HepG2 (cell line): Measurements from ENCODE around the gene TACC3. TPM values are rescaled to one million over a fixed set of nuclear protein-coding genes. Genes with fewer than 3 reads are reported as not detected.

Experiments
- AGO2 ChIP-seq: fragments of 200-400 bp; formaldehyde crosslinking; optimal IDR thresholded peaks from 2 replicates; pipeline ENCODE3; 2017; ENCODE audit warnings: mild to moderate bottlenecking, low read depth, low read length, moderate library complexity
- GATAD2A ChIP-seq: IDR thresholded peaks from 2 replicates; pipeline ENCODE4 v1.6.1; 2016
- GTF2F1 ChIP-seq: fragments of 150-350 bp; IDR thresholded peaks from 2 replicates; pipeline ENCODE4 v1.6.1; 2014; ENCODE audit warnings: low read length
- HES4 ChIP-seq: sonication (generic); formaldehyde crosslinking; IDR thresholded peaks from 2 replicates; pipeline ENCODE4 v1.9.0; 2021; ENCODE audit warnings: mild to moderate bottlenecking, missing genetic modification reagents, borderline replicate concordance
- JUN ChIP-seq: sonication (generic); formaldehyde crosslinking; IDR thresholded peaks from 2 replicates; pipeline ENCODE4 v1.4.0; 2020; ENCODE audit warnings: mild to moderate bottlenecking, missing genetic modification reagents
- NFE2 ChIP-seq: sonication (generic); formaldehyde crosslinking; IDR thresholded peaks from 2 replicates; pipeline ENCODE4 v1.4.0; 2020; ENCODE audit warnings: missing genetic modification reagents
- SAP130 ChIP-seq: IDR thresholded peaks from 2 replicates; pipeline ENCODE4 v1.6.1; 2016; ENCODE audit warnings: low read depth
- TBX3 ChIP-seq: fragments of 450-650 bp; IDR thresholded peaks from 2 replicates; pipeline ENCODE4 v1.6.1; 2017; ENCODE audit warnings: antibody characterized with exemption, mild to moderate bottlenecking, inconsistent platforms, borderline replicate concordance
- ZFP41 ChIP-seq: sonication (generic); formaldehyde crosslinking; IDR thresholded peaks from 2 replicates; pipeline ENCODE4 v1.4.0; 2020; ENCODE audit warnings: mild to moderate bottlenecking, missing genetic modification reagents, borderline replicate concordance
- ZMYM2 ChIP-seq: sonication (generic); formaldehyde crosslinking; IDR thresholded peaks from 2 replicates; pipeline ENCODE4 v1.8.0; 2022; ENCODE audit warnings: mild to moderate bottlenecking, missing genetic modification reagents
- ZNF274 ChIP-seq: sonication (generic); formaldehyde crosslinking; IDR thresholded peaks from 2 replicates; pipeline ENCODE4 v1.5.1; 2020; ENCODE audit warnings: mild to moderate bottlenecking, missing genetic modification reagents
- ZNF350 ChIP-seq: sonication (generic); formaldehyde crosslinking; IDR thresholded peaks from 2 replicates; pipeline ENCODE4 v1.4.0; 2020; ENCODE audit warnings: mild to moderate bottlenecking, low read depth, missing genetic modification reagents, borderline replicate concordance
- ZNF569 ChIP-seq: sonication (generic); formaldehyde crosslinking; IDR thresholded peaks from 2 replicates; pipeline ENCODE4 v1.5.0; 2020; ENCODE audit warnings: mild to moderate bottlenecking, missing genetic modification reagents, moderate library complexity, borderline replicate concordance
- ZNF570 ChIP-seq: sonication (generic); formaldehyde crosslinking; IDR thresholded peaks from 2 replicates; pipeline ENCODE4 v1.4.0; 2020; ENCODE audit warnings: mild to moderate bottlenecking, missing genetic modification reagents, borderline replicate concordance
- ZNF781 ChIP-seq: sonication (generic); formaldehyde crosslinking; IDR thresholded peaks from 2 replicates; pipeline ENCODE4 v1.5.1; 2020; ENCODE audit warnings: borderline replicate concordance, mild to moderate bottlenecking, missing genetic modification reagents; ENCODE audit errors: not compliant biosample characterization
- ZSCAN22 ChIP-seq: sonication (generic); formaldehyde crosslinking; IDR thresholded peaks from 2 replicates; pipeline ENCODE4 v1.4.0; 2020; ENCODE audit warnings: mild to moderate bottlenecking, missing genetic modification reagents
- polyA plus RNA-seq, 8 experiments: library from polyadenylated mRNA; depleted of rRNA in 3 of 8; stranded (reverse) in 7 of 8; unstranded in 1 of 8; fragments of >200 nt; fragmentation: Illumina TruSeq in 4 of 8; extraction: Trizol in 4 of 8; gene quantifications; 2 replicates each; pipeline versions ENCODE4 v1.2.1 to v1.2.3, GENCODE V29; 2011 to 2016; ENCODE audit warnings: low read depth in 4 of 8, missing spikeins in 1 of 8, mixed read lengths in 1 of 8; ENCODE audit not compliant: insufficient read depth in 1 of 8
- total RNA-seq, 5 experiments: library from RNA; depleted of rRNA; stranded (reverse); fragments of >200 nt; fragmentation: Illumina TruSeq; extraction: Trizol; gene quantifications; 2 replicates each; pipeline ENCODE4 v1.2.3, GENCODE V29; 2016; ENCODE audit warnings: low read depth in 1 of 5
- TF ChIP-seq, protein P1 (sequence below): sonication (generic); formaldehyde crosslinking; IDR thresholded peaks from 2 replicates; pipeline ENCODE4 v1.5.0; 2020; ENCODE audit warnings: mild to moderate bottlenecking, missing genetic modification reagents, borderline replicate concordance
- TF ChIP-seq, protein P2 (sequence below): sonication (generic); formaldehyde crosslinking; conservative IDR thresholded peaks from 2 replicates; pipeline ENCODE4 v1.4.0; 2020; ENCODE audit warnings: missing genetic modification reagents
- TF ChIP-seq, protein P3 (sequence below): IDR thresholded peaks from 2 replicates; pipeline ENCODE4 v1.4.0; 2020; ENCODE audit warnings: mild to moderate bottlenecking, missing genetic modification reagents

Gene TACC3
- total and polyA plus RNA-seq, 2 of the 13 experiments (the other 11 are each of a cell fraction or from before 2014, with no cell fraction given) = 20.3 to 21.2 TPM

DNA sequence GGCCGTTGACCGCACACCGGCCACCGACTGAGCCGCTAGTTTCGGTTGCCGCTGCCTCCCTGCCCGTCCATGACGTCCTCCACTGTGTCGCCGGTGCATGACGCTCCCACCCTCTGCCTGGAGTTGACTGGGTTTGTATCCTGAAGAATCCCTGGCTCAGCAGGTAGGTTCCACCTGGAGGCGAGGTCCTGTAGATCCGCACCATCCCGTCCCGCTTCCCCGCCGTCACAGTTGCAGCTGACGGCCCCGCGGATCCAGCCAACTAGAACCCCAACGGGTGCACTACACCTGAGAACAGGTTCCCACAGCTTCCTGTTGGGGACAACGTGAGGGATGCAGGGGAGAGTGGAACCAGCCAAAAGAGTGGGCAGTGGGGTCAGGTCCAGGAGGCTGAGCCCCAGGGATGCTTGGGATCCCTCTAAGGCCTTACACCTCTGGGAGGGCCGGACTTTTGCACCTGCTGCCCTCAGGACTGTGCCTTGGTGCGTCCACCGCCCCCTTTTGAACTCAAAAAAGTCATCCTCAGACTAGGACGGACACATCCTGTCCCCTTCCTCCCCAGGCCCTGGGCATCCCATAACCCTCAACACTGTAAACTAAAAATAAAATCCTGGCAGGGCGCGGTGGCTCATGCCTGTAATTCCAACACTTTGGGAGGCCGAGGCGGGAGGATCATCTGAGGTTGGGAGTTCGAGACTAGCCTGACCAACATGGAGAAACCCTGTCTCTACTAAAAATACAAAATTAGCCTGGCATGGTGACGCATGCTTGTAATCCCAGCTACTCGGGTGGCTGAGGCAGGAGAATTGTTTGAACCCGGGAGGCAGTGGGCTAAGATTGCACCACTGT lies 8.1 kb upstream of the TACC3 start (continued):
- TF ChIP-seq, protein P1, sequence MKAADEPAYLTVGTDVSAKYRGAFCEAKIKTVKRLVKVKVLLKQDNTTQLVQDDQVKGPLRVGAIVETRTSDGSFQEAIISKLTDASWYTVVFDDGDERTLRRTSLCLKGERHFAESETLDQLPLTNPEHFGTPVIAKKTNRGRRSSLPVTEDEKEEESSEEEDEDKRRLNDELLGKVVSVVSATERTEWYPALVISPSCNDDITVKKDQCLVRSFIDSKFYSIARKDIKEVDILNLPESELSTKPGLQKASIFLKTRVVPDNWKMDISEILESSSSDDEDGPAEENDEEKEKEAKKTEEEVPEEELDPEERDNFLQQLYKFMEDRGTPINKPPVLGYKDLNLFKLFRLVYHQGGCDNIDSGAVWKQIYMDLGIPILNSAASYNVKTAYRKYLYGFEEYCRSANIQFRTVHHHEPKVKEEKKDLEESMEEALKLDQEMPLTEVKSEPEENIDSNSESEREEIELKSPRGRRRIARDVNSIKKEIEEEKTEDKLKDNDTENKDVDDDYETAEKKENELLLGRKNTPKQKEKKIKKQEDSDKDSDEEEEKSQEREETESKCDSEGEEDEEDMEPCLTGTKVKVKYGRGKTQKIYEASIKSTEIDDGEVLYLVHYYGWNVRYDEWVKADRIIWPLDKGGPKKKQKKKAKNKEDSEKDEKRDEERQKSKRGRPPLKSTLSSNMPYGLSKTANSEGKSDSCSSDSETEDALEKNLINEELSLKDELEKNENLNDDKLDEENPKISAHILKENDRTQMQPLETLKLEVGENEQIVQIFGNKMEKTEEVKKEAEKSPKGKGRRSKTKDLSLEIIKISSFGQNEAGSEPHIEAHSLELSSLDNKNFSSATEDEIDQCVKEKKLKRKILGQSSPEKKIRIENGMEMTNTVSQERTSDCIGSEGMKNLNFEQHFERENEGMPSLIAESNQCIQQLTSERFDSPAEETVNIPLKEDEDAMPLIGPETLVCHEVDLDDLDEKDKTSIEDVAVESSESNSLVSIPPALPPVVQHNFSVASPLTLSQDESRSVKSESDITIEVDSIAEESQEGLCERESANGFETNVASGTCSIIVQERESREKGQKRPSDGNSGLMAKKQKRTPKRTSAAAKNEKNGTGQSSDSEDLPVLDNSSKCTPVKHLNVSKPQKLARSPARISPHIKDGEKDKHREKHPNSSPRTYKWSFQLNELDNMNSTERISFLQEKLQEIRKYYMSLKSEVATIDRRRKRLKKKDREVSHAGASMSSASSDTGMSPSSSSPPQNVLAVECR (CRISPR knock-in tag) = peak; percentile 12; the same call in 1 of the 2 replicates
- TF ChIP-seq SAP130 (CRISPR knock-in tag) = no peak; the same call in 1 of the 2 replicates
- TF ChIP-seq GATAD2A (CRISPR knock-in tag) = no peak
- no peak for TF ChIP-seq NFE2 (CRISPR knock-in tag)
- TF ChIP-seq, protein P2, sequence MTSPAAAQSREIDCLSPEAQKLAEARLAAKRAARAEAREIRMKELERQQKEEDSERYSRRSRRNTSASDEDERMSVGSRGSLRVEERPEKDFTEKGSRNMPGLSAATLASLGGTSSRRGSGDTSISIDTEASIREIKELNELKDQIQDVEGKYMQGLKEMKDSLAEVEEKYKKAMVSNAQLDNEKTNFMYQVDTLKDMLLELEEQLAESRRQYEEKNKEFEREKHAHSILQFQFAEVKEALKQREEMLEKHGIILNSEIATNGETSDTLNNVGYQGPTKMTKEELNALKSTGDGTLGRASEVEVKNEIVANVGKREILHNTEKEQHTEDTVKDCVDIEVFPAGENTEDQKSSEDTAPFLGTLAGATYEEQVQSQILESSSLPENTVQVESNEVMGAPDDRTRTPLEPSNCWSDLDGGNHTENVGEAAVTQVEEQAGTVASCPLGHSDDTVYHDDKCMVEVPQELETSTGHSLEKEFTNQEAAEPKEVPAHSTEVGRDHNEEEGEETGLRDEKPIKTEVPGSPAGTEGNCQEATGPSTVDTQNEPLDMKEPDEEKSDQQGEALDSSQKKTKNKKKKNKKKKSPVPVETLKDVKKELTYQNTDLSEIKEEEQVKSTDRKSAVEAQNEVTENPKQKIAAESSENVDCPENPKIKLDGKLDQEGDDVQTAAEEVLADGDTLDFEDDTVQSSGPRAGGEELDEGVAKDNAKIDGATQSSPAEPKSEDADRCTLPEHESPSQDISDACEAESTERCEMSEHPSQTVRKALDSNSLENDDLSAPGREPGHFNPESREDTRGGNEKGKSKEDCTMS (CRISPR knock-in tag) = 0 out of 2 replicates have a peak, but pooled peaks have one; percentile 10
- no peak for TF ChIP-seq ZNF570 (CRISPR knock-in tag)
- TF ChIP-seq, protein P3, sequence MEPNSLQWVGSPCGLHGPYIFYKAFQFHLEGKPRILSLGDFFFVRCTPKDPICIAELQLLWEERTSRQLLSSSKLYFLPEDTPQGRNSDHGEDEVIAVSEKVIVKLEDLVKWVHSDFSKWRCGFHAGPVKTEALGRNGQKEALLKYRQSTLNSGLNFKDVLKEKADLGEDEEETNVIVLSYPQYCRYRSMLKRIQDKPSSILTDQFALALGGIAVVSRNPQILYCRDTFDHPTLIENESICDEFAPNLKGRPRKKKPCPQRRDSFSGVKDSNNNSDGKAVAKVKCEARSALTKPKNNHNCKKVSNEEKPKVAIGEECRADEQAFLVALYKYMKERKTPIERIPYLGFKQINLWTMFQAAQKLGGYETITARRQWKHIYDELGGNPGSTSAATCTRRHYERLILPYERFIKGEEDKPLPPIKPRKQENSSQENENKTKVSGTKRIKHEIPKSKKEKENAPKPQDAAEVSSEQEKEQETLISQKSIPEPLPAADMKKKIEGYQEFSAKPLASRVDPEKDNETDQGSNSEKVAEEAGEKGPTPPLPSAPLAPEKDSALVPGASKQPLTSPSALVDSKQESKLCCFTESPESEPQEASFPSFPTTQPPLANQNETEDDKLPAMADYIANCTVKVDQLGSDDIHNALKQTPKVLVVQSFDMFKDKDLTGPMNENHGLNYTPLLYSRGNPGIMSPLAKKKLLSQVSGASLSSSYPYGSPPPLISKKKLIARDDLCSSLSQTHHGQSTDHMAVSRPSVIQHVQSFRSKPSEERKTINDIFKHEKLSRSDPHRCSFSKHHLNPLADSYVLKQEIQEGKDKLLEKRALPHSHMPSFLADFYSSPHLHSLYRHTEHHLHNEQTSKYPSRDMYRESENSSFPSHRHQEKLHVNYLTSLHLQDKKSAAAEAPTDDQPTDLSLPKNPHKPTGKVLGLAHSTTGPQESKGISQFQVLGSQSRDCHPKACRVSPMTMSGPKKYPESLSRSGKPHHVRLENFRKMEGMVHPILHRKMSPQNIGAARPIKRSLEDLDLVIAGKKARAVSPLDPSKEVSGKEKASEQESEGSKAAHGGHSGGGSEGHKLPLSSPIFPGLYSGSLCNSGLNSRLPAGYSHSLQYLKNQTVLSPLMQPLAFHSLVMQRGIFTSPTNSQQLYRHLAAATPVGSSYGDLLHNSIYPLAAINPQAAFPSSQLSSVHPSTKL (CRISPR knock-in tag) = no peak
- TF ChIP-seq ZNF350 (CRISPR knock-in tag) = peak; percentile 47; the same call in 1 of the 2 replicates
- no peak for TF ChIP-seq ZNF569 (CRISPR knock-in tag)
- no peak for TF ChIP-seq ZNF781 (CRISPR knock-in tag)
- TF ChIP-seq GTF2F1 = no peak
- no peak for TF ChIP-seq ZSCAN22 (CRISPR knock-in tag)
- no peak for TF ChIP-seq ZNF274
- no peak for TF ChIP-seq TBX3
- no peak for TF ChIP-seq ZFP41 (CRISPR knock-in tag)
- peak; percentile 15 for TF ChIP-seq AGO2
- TF ChIP-seq JUN (CRISPR knock-in tag) = no peak
- no peak for TF ChIP-seq HES4 (CRISPR knock-in tag)
- TF ChIP-seq ZMYM2 (CRISPR knock-in tag) = no peak
